ENCODE results near the gene CHST6. TPM values are rescaled to one million over a fixed set of nuclear protein-coding genes. Genes with fewer than 3 reads are reported as not detected.
A peak's percentile ranks its signal among the peaks of the same experiment; 100 is the strongest.
"Not testable (repeated sequence)": the region's sequence is repeated elsewhere in the genome, so short reads cannot be mapped to it uniquely, and the experiment has no call there.

CHST6 gene
- total and polyA plus RNA-seq, 2 donors (not counting 1 experiment from before 2014, with no cell fraction given), result 0.02 to 0.17 TPM

DNA sequence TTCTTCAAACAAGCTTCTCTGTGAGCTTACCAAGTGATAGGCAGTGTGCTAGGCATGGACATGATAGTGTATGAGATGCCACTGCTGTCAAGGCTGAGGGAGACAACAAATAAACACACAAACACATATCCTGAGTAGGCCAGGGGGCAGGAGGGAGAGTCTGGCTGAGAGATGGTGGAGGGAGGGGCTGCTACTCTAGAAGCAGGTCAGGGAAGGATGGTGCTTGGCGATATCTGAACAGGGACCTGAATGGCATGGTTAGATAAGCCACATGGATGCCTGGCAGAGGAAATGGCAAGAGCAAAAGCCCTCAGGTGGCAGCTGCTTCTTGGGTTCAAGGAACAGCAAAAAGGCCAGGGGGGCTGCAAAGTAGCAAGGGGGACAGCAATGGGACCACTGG is 8.6 kb upstream of the CHST6 start:
- Histone ChIP-seq H2AFZ (ENCODE audit: low read length) (no peak overlapping the region), H4K20me1 (ENCODE audit: control insufficient read depth, extremely low read depth, insufficient read depth, low read length) (no peaks in the 10 kb centered on the region), H3K4me3 (replicated peaks in 1 of 4; ENCODE audit: control extremely low read depth in 1 of 4, insufficient read depth in 1 of 4, low read depth in 3 of 4, low read length in 4 of 4) (no peak overlapping the region), H3K27ac (ENCODE audit: insufficient read depth, low read length) (no peak overlapping the region), H3K9ac (ENCODE audit: insufficient read depth, low read length) (no peak overlapping the region), H3K4me1 (ENCODE audit: control insufficient read depth, extremely low read depth, insufficient read depth, low read length) (no peaks in the 10 kb centered on the region), H3K79me2 (ENCODE audit: control insufficient read depth, insufficient read depth, low read length) (no peaks in the 10 kb centered on the region), H3K36me3 (ENCODE audit: control insufficient read depth, insufficient read depth, low read length) (no peaks in the 10 kb centered on the region), H3K9me3 (ENCODE audit: control insufficient read depth, insufficient read depth, low read depth, low read length) (no peaks in the 10 kb centered on the region), H3K27me3 (ENCODE audit: control insufficient read depth, insufficient read depth, low read length) (no peaks in the 10 kb centered on the region), H3K4me2 (ENCODE audit: extremely low read depth, insufficient read depth, low read length) (no peak overlapping the region)
- TF ChIP-seq EZH2 (IDR thresholded peaks at IDR 0.05; ENCODE audit: low read length, missing control alignments) (no peak), CTCF (conservative IDR thresholded peaks at IDR 0.05 in 1 of 2, IDR thresholded peaks at IDR 0.05 in 1 of 2; ENCODE audit: low read depth in 1 of 2, low read length in 2 of 2) (no peak)
- DNase-seq (ENCODE audit: low read depth in 2 of 2), result no peak

- no peak overlapping the region for H3K9ac ChIP-seq (ENCODE audit: insufficient read depth, low read length)
- TF ChIP-seq EZH2 (IDR thresholded peaks at IDR 0.05; ENCODE audit: low read length, missing control alignments) (no peak), CTCF (conservative IDR thresholded peaks at IDR 0.05 in 1 of 2, IDR thresholded peaks at IDR 0.05 in 1 of 2; ENCODE audit: low read depth in 1 of 2, low read length in 2 of 2) (no peak)
- no peaks in the 10 kb centered on the region for H3K27me3 ChIP-seq (ENCODE audit: control insufficient read depth, insufficient read depth, low read length)
- no peak for DNase-seq (ENCODE audit: low read depth in 2 of 2)
- H3K4me2 ChIP-seq (ENCODE audit: extremely low read depth, insufficient read depth, low read length), result no peak overlapping the region
- no peaks in the 10 kb centered on the region for H4K20me1 ChIP-seq (ENCODE audit: control insufficient read depth, extremely low read depth, insufficient read depth, low read length)
- H2AFZ ChIP-seq (ENCODE audit: low read length), result no peak overlapping the region
- H3K4me3 ChIP-seq (replicated peaks in 1 of 4; ENCODE audit: control extremely low read depth in 1 of 4, insufficient read depth in 1 of 4, low read depth in 3 of 4, low read length in 4 of 4), result no peak overlapping the region
- H3K36me3 ChIP-seq (ENCODE audit: control insufficient read depth, insufficient read depth, low read length), result no peaks in the 10 kb centered on the region
- no peaks in the 10 kb centered on the region for H3K9me3 ChIP-seq (ENCODE audit: control insufficient read depth, insufficient read depth, low read depth, low read length)
- H3K4me1 ChIP-seq (ENCODE audit: control insufficient read depth, extremely low read depth, insufficient read depth, low read length), result no peaks in the 10 kb centered on the region
- no peaks in the 10 kb centered on the region for H3K79me2 ChIP-seq (ENCODE audit: control insufficient read depth, insufficient read depth, low read length)
- H3K27ac ChIP-seq (ENCODE audit: insufficient read depth, low read length), result no peak overlapping the region
Measured at GRCh38 chr16:75502916-75503605, 7.8 kb upstream of the CHST6 start.

- DNase-seq (ENCODE audit: low read depth in 2 of 2), result peak; percentile 50 to 55
- not testable (repeated sequence) for H3K27ac ChIP-seq (ENCODE audit: insufficient read depth, low read length); H3K36me3 ChIP-seq (ENCODE audit: control insufficient read depth, insufficient read depth, low read length); H3K4me3 ChIP-seq (replicated peaks in 1 of 4; ENCODE audit: control extremely low read depth in 1 of 4, insufficient read depth in 1 of 4, low read depth in 3 of 4, low read length in 4 of 4); H3K9ac ChIP-seq (ENCODE audit: insufficient read depth, low read length); H3K9me3 ChIP-seq (ENCODE audit: control insufficient read depth, insufficient read depth, low read depth, low read length); H3K4me1 ChIP-seq (ENCODE audit: control insufficient read depth, extremely low read depth, insufficient read depth, low read length); H3K4me2 ChIP-seq (ENCODE audit: extremely low read depth, insufficient read depth, low read length); H3K27me3 ChIP-seq (ENCODE audit: control insufficient read depth, insufficient read depth, low read length); H3K79me2 ChIP-seq (ENCODE audit: control insufficient read depth, insufficient read depth, low read length); H4K20me1 ChIP-seq (ENCODE audit: control insufficient read depth, extremely low read depth, insufficient read depth, low read length); H2AFZ ChIP-seq (ENCODE audit: low read length)
Measured at GRCh38 chr16:75501820-75502219, 6.6 kb upstream of the CHST6 start.

Data from fibroblast of lung (primary cell).